B cell (primary cell): ENCODE results near the gene FXYD1. TPM values are rescaled to one million over a fixed set of nuclear protein-coding genes. Genes with fewer than 3 reads are reported as not detected.
"Not testable (repeated sequence)": the region's sequence is repeated elsewhere in the genome, so short reads cannot be mapped to it uniquely, and the experiment has no call there.

Source experiments
- ATAC-seq: fragments of 200-7000 bp; cut with Tn5 transposase; one replicate; pipeline ENCODE4 v1.10.0; 2021; ENCODE audit warnings: low read depth, mild to moderate bottlenecking, moderate number of reproducible peaks, moderate library complexity
- CTCF ChIA-PET: fragments of 350-600 bp; sonication (Branson Sonifier 250); formaldehyde crosslinking; loops from one replicate; lab custom pipeline; 2021; ENCODE audit warnings: antibody characterized with exemption, inconsistent platforms; lab: Charles Lee
- POLR2A ChIA-PET: fragments of 350-600 bp; sonication (Branson Sonifier 250); formaldehyde crosslinking; loops from one replicate; lab custom pipeline; 2021; ENCODE audit warnings: antibody characterized with exemption; lab: Charles Lee
- DNase-seq: peaks from one replicate; pipeline ENCODE4 v3.0.0; 2013
- H2AFZ ChIP-seq: 2 replicates; pipeline ENCODE4 v1.6.1; 2012; ENCODE audit warnings: mild to moderate bottlenecking, low read depth, low read length; ENCODE audit not compliant: insufficient read depth, poor library complexity, severe bottlenecking
- H3K27ac ChIP-seq, 2 donors: 1 replicate in 1 of 2; 2 replicates in 1 of 2; pipeline ENCODE4 v1.5.1; 2012 to 2013; ENCODE audit warnings: low read length in 2 of 2, mild to moderate bottlenecking in 2 of 2, moderate library complexity in 1 of 2
- H3K27me3 ChIP-seq, 4 experiments: fragments of 200-600 bp in 1 of 4; sonication (generic) in 1 of 4; replicated peaks in 1 of 4; 1 replicate in 2 of 4; 2 replicates in 2 of 4; pipeline versions ENCODE4 v1.6.1 to v1.7.0; 2013 to 2016; ENCODE audit warnings: low read length in 3 of 4, mild to moderate bottlenecking in 2 of 4, mixed read lengths in 1 of 4, moderate library complexity in 1 of 4; ENCODE audit not compliant: insufficient read depth in 4 of 4, control insufficient read depth in 3 of 4; ENCODE audit errors: control extremely low read depth in 1 of 4
- H3K36me3 ChIP-seq, 2 experiments: replicated peaks in 1 of 2; 1 replicate in 1 of 2; 2 replicates in 1 of 2; pipeline versions ENCODE4 v1.6.1 to v1.7.1; 2013; ENCODE audit warnings: low read length in 1 of 2; ENCODE audit not compliant: insufficient read depth in 2 of 2, control insufficient read depth in 1 of 2; ENCODE audit errors: control extremely low read depth in 1 of 2, extremely low read depth in 1 of 2
- H3K4me1 ChIP-seq, 2 donors: fragments of 200-600 bp in 1 of 2; sonication (generic) in 1 of 2; 1 replicate in 1 of 2; 2 replicates in 1 of 2; pipeline versions ENCODE4 v1.5.1 to v1.6.1; 2013 to 2017; ENCODE audit warnings: low read length in 2 of 2; ENCODE audit not compliant: control insufficient read depth in 2 of 2, insufficient read depth in 2 of 2
- H3K4me2 ChIP-seq: replicated peaks from 2 replicates; pipeline ENCODE3; 2012; ENCODE audit warnings: mild to moderate bottlenecking, low read depth, low read length; ENCODE audit not compliant: poor library complexity, severe bottlenecking
- H3K4me3 ChIP-seq, 5 experiments: fragments of 200-600 bp in 1 of 5; sonication (generic) in 1 of 5; 1 replicate in 3 of 5; 2 replicates in 2 of 5; pipeline versions ENCODE4 v1.5.1 to v1.7.0; 2011 to 2016; ENCODE audit warnings: low read length in 4 of 5, mild to moderate bottlenecking in 4 of 5, low read depth in 2 of 5, control low read depth in 1 of 5, moderate library complexity in 1 of 5; ENCODE audit not compliant: insufficient read depth in 1 of 5; ENCODE audit errors: control extremely low read depth in 1 of 5, extremely low read depth in 1 of 5
- H3K79me2 ChIP-seq: fragments of 200-600 bp; sonication (generic); one replicate; pipeline ENCODE4 v1.6.0; 2016; ENCODE audit warnings: low read length; ENCODE audit not compliant: control insufficient read depth, insufficient read depth
- H3K9ac ChIP-seq: fragments of 200-600 bp; sonication (generic); 2 replicates; pipeline ENCODE4 v1.6.1; 2017; ENCODE audit warnings: mild to moderate bottlenecking, low read length, moderate library complexity
- H3K9me3 ChIP-seq, 3 donors: one replicate each; pipeline versions ENCODE4 v1.6.1 to v1.7.1; 2013; ENCODE audit warnings: low read length in 2 of 3; ENCODE audit not compliant: control insufficient read depth in 2 of 3, insufficient read depth in 1 of 3; ENCODE audit errors: control extremely low read depth in 1 of 3
- H4K20me1 ChIP-seq: 2 replicates; pipeline ENCODE4 v1.6.0; 2012; ENCODE audit warnings: mild to moderate bottlenecking, low read length; ENCODE audit not compliant: insufficient read depth, control insufficient read depth, poor library complexity, severe bottlenecking
- H3K27ac Mint-ChIP-seq: one replicate; pipeline ENCODE4 v1.8.0; 2021; ENCODE audit warnings: mixed read lengths
- H3K27me3 Mint-ChIP-seq: one replicate; pipeline ENCODE4 v1.8.0; 2021; ENCODE audit warnings: mixed read lengths
- H3K4me1 Mint-ChIP-seq: one replicate; pipeline ENCODE4 v1.8.0; 2021; ENCODE audit warnings: mixed read lengths
- H3K4me3 Mint-ChIP-seq: one replicate; pipeline ENCODE4 v1.8.0; 2021; ENCODE audit warnings: mixed read lengths
- H3K9me3 Mint-ChIP-seq: one replicate; pipeline ENCODE4 v1.8.0; 2022; ENCODE audit warnings: mixed read lengths; ENCODE audit not compliant: insufficient read depth
- WGBS: methylation state at CpG from one replicate; pipeline ENCODE4 v1.1.5; 2013; ENCODE audit warnings: missing lambda C conversion rate; ENCODE audit not compliant: insufficient coverage; 5-methylcytosine and 5-hydroxymethylcytosine counted together
- intact Hi-C: fragments of 100-400 bp; cut with micrococcal nuclease; formaldehyde crosslinking; loops from one replicate; pipeline ENCODE4 v1.10.0; 2022
- polyA plus RNA-seq: library from polyadenylated mRNA; depleted of rRNA; stranded (reverse); fragments of >200 nt; gene quantifications from 2 replicates; pipeline ENCODE4 v1.2.3, GENCODE V29; 2012
- total RNA-seq, 2 donors: library from RNA; stranded (reverse); fragments of 120-200 nt in 1 of 2; gene quantifications; 1 replicate in 1 of 2; 2 replicates in 1 of 2; pipeline versions ENCODE4 v1.2.3 to v1.2.4, GENCODE V29; 2013 to 2022

Gene FXYD1
- total and polyA plus RNA-seq, 2 donors (not counting 1 experiment from before 2014, with no cell fraction given) = 3.1 to 4.7 TPM

GRCh38 chr19:35101949-35102348 lies 36.7 kb upstream of the FXYD1 start:
- H3K27me3 ChIP-seq, POLR2A ChIA-PET: not testable (repeated sequence)

GRCh38 chr19:35103614-35104013 lies 35.0 kb upstream of the FXYD1 start:
- H3K9me3 Mint-ChIP-seq, H3K36me3 ChIP-seq, H4K20me1 ChIP-seq, ATAC-seq, H3K4me1 Mint-ChIP-seq, H3K4me3 ChIP-seq, H3K27ac Mint-ChIP-seq, H3K9ac ChIP-seq, POLR2A ChIA-PET, H3K27ac ChIP-seq, H3K4me3 Mint-ChIP-seq, H3K79me2 ChIP-seq, H2AFZ ChIP-seq, intact Hi-C loops, DNase-seq, H3K27me3 ChIP-seq, H3K4me2 ChIP-seq, H3K27me3 Mint-ChIP-seq, H3K4me1 ChIP-seq: not testable (repeated sequence)
- WGBS = 83% methylated on average over 10 of the region's 10 CpGs
- peaks cover 0 to 12% (median 0%) of the 10 kb centered on the region in 3 donors for H3K9me3 ChIP-seq
- CTCF ChIA-PET = interaction anchor here (1.8 kb wide), 1 partner anchor 37 kb away, joined by 6 read pairs; no protein-coding TSS in a partner anchor

More at GRCh38 chr19:35101949-35102348, 36.7 kb upstream of the FXYD1 start:
- H3K9me3 ChIP-seq = peaks cover 0 to 12% (median 0%) of the 10 kb centered on the region in 3 donors
- H3K4me3 ChIP-seq, H3K36me3 ChIP-seq, H3K9ac ChIP-seq, H3K27me3 Mint-ChIP-seq, intact Hi-C loops, H2AFZ ChIP-seq, H3K4me1 ChIP-seq, H3K9me3 Mint-ChIP-seq, H3K79me2 ChIP-seq, H3K4me3 Mint-ChIP-seq, H3K27ac ChIP-seq, H3K4me1 Mint-ChIP-seq, H3K4me2 ChIP-seq, DNase-seq, H4K20me1 ChIP-seq, H3K27ac Mint-ChIP-seq, ATAC-seq: not testable (repeated sequence)
- CTCF ChIA-PET = interaction anchor here (0.6 kb wide), 1 partner anchor 49 kb away, joined by 4 read pairs; no protein-coding TSS in a partner anchor
- 96% methylated on average over 6 of the region's 10 CpGs for WGBS
